ENCODE measurements around the gene FAM168A. TPM values are rescaled to one million over a fixed set of nuclear protein-coding genes. Genes with fewer than 3 reads are reported as not detected.

Gene FAM168A
- total RNA-seq, 2 donors from 2014 or later: 30.9 to 40.8 TPM

DNA sequence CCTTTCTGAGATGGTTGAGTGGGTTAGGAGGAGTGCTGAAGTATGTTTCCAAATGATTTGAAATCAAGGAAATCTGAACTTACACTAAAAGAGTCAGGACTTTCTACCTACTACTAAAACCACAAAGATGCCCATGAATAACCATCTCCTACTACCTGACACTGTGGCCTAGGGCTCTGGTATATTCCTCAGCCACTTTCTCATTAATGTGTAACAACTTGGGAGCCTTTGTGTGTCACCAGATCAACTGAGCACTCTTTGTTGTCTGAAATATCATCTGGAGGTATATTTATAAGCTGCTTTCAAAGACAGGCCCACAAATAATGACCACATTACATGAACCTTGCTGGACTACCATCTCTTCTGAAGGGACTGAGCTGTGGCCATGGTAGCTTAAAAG lies 177.8 kb downstream of the FAM168A start:
- Histone ChIP-seq H3K27me3 (no peaks in the 10 kb centered on the region), H3K36me3 (no peaks in the 10 kb centered on the region), H3K4me3 (no peak overlapping the region), H3K9me3 (no peaks in the 10 kb centered on the region), H3K27ac (no peak overlapping the region), H3K4me1 (peaks cover 0 to 27% of the 10 kb centered on the region in 2 donors)
- TF ChIP-seq, protein P1, sequence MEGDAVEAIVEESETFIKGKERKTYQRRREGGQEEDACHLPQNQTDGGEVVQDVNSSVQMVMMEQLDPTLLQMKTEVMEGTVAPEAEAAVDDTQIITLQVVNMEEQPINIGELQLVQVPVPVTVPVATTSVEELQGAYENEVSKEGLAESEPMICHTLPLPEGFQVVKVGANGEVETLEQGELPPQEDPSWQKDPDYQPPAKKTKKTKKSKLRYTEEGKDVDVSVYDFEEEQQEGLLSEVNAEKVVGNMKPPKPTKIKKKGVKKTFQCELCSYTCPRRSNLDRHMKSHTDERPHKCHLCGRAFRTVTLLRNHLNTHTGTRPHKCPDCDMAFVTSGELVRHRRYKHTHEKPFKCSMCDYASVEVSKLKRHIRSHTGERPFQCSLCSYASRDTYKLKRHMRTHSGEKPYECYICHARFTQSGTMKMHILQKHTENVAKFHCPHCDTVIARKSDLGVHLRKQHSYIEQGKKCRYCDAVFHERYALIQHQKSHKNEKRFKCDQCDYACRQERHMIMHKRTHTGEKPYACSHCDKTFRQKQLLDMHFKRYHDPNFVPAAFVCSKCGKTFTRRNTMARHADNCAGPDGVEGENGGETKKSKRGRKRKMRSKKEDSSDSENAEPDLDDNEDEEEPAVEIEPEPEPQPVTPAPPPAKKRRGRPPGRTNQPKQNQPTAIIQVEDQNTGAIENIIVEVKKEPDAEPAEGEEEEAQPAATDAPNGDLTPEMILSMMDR (IDR thresholded peaks at IDR 0.05): no peak
- DNase-seq (ENCODE audit: low spot score): no peak

GRCh38 chr11:73416786-73417185 lies 181.1 kb downstream of the FAM168A start:
- no peaks in the 10 kb centered on the region for H3K36me3 ChIP-seq
- H3K9me3 ChIP-seq: no peaks in the 10 kb centered on the region
- DNase-seq (ENCODE audit: low spot score): no peak
- H3K4me3 ChIP-seq: no peak overlapping the region
- peaks cover 0 to 34% of the 10 kb centered on the region in 2 donors for H3K4me1 ChIP-seq
- TF ChIP-seq, protein P1 (IDR thresholded peaks at IDR 0.05): no peak
- no peaks in the 10 kb centered on the region for H3K27me3 ChIP-seq
- no peak overlapping the region for H3K27ac ChIP-seq

- no peak overlapping the region for H3K4me3 ChIP-seq
- no peak for DNase-seq (ENCODE audit: low spot score)
- TF ChIP-seq, protein P1 (IDR thresholded peaks at IDR 0.05): no peak
- peak overlapping the region; percentile 31 to 59 for H3K27ac ChIP-seq
- no peaks in the 10 kb centered on the region for H3K27me3 ChIP-seq
- no peaks in the 10 kb centered on the region for H3K9me3 ChIP-seq
- H3K36me3 ChIP-seq: peaks cover 2% of the 10 kb centered on the region
- peaks cover 0 to 27% of the 10 kb centered on the region in 2 donors for H3K4me1 ChIP-seq
Measured at GRCh38 chr11:73415854-73416615, 181.9 kb downstream of the FAM168A start.

- peaks cover 0 to 26% of the 10 kb centered on the region in 2 donors for H3K4me1 ChIP-seq
- DNase-seq (ENCODE audit: low spot score): no peak
- no peaks in the 10 kb centered on the region for H3K27me3 ChIP-seq
- no peaks in the 10 kb centered on the region for H3K9me3 ChIP-seq
- TF ChIP-seq, protein P1 (IDR thresholded peaks at IDR 0.05): no peak
- peaks cover 6% of the 10 kb centered on the region for H3K36me3 ChIP-seq
- H3K4me3 ChIP-seq: no peak overlapping the region
- peak overlapping the region; percentile 31 to 59 for H3K27ac ChIP-seq
Measured at GRCh38 chr11:73414977-73415651, 182.8 kb downstream of the FAM168A start.

DNA sequence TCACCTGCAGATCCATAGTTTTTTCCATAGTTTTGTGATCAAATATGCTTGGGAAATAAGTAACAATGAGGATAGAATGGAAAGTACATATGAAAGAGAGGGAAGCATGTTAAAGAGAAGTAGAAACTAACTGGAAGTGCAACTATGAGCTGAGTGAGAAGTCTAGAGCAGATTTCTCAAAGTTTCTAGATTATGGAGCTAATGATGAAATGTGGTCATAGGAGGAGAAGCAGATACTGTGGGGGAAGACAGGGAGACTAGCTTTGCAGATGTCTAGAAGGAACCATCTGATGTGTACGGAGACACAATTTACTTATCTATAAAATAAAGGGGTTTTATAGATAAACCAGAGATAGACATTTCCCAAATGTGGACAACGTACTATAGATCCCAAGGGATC lies 184.7 kb downstream of the FAM168A start:
- Histone ChIP-seq H3K9me3 (no peaks in the 10 kb centered on the region), H3K27ac (no peak overlapping the region), H3K4me3 (no peak overlapping the region), H3K4me1 (peaks cover 0 to 26% of the 10 kb centered on the region in 2 donors), H3K27me3 (no peaks in the 10 kb centered on the region), H3K36me3 (peaks cover 16% of the 10 kb centered on the region)
- no peak for DNase-seq (ENCODE audit: low spot score)
- TF ChIP-seq, protein P1 (IDR thresholded peaks at IDR 0.05): no peak
